Measurements from ENCODE around the gene POGZ.

Gene POGZ

DNA sequence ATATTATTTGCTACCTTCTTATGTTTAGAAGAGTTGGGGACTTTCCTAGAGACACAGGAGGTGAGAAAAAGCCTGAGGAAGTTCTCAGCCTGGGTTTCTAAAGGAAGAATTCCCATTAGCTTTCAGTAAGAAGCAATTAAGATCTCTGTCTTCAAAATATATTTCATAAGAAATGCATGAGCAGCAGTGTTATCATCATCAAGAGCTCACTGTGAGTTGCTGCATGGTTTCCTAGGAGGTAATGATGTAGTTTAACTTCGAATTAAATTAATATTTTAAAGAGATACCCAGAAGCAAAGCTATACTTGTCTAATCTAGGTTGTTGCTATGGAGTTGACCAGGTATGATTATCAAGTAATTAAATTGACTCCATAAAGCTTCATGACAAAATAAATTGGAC is 5.7 kb upstream of the POGZ start:
- DNase-seq (ENCODE audit: low read depth), result no peak
- H3K4me3 ChIP-seq (ENCODE audit: low read depth, low read length), result no peak overlapping the region
- TF ChIP-seq CTCF (IDR thresholded peaks at IDR 0.05; ENCODE audit: insufficient read depth, low read depth, low read length, missing control alignments), result no peak

GRCh38 chr1:151461694-151462093 is 2.4 kb upstream of the POGZ start:
- H3K4me3 ChIP-seq (ENCODE audit: low read depth, low read length), result no peak overlapping the region
- DNase-seq (ENCODE audit: low read depth), result no peak
- no peak for TF ChIP-seq CTCF (IDR thresholded peaks at IDR 0.05; ENCODE audit: insufficient read depth, low read depth, low read length, missing control alignments)

- TF ChIP-seq CTCF (IDR thresholded peaks at IDR 0.05; ENCODE audit: insufficient read depth, low read depth, low read length, missing control alignments), result no peak
- DNase-seq (ENCODE audit: low read depth), result peak; percentile 78
- H3K4me3 ChIP-seq (ENCODE audit: low read depth, low read length), result peak overlapping the region; percentile 72
These were observed 428 bp downstream of the POGZ start for GRCh38 chr1:151458802-151459330.

- no peak for TF ChIP-seq CTCF (IDR thresholded peaks at IDR 0.05; ENCODE audit: insufficient read depth, low read depth, low read length, missing control alignments)
- peak overlapping the region; percentile 94 for H3K4me3 ChIP-seq (ENCODE audit: low read depth, low read length)
- DNase-seq (ENCODE audit: low read depth), result peak; percentile 83
These were observed 1.1 kb downstream of the POGZ start for GRCh38 chr1:151457911-151458801.

GRCh38 chr1:151455966-151456365 is 3.3 kb downstream of the POGZ start:
- no peak overlapping the region for H3K4me3 ChIP-seq (ENCODE audit: low read depth, low read length)

DNA sequence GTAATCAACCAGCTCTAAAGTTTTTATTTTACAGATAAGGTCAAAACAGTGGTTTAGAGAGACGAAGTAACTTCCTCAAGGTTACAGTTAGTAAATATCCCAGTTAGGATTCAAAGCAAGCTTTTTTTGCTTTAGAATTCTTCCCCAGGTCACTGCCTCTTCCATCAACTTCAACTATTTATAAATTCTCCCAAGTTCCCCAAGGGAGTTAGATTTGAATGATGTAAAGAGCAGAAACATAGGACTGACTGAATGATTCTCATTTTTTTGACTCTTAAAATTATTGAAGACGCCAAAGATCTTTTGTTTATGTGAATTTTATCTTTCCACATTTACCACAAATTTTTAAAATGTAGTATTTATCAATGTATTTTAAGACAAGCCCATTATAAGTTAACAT is 4.1 kb downstream of the POGZ start:
- no peak for DNase-seq (ENCODE audit: low read depth)
- TF ChIP-seq CTCF (IDR thresholded peaks at IDR 0.05; ENCODE audit: insufficient read depth, low read depth, low read length, missing control alignments), result no peak
- H3K4me3 ChIP-seq (ENCODE audit: low read depth, low read length), result no peak overlapping the region

More at GRCh38 chr1:151455966-151456365, 3.3 kb downstream of the POGZ start:
- no peak for DNase-seq (ENCODE audit: low read depth)
- no peak for TF ChIP-seq CTCF (IDR thresholded peaks at IDR 0.05; ENCODE audit: insufficient read depth, low read depth, low read length, missing control alignments)
